Measurements from ENCODE around the gene CSTF3.

Gene CSTF3

DNA sequence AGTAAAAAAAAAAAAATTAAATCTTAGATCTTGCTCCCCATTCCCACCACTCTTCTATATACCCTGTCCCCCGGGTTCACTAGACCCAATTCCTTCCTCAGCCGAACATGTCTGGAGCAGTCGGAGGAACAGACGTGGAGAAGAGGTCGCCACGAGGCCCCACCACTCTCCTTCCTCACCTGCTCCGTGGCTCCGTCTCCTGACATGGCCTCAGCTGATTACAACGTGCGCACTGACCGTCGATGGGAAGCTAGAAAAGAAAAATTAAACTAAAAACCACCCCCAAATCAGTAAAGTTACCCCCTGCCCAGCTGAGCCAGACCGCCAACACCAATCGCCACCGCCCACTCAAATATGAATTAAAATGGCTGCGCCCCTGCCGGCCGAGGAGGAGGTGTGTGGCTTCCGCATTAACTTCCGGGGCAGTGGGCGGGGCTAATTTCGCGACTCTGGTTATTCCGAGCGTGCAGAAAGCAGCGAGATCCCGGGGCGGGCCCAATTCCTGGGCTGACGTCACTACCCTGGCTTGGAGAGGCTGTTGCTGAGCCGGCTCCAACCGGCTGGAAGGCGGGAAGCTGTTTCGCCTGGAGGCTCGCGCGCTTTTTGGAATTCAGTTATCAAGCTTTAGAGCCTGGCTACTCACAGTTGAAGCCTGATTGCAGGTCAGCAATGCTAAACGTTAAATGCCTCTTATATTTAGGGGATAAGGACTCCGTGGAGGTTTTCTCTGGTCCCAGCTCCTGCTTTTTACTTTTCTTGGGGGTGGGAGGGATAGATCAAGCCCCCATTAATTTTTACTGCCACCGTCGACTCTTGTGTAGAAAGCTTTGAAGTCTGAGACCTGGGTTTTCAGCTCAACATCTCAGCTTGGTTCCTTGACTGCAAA lies at the start of gene CSTF3:
Gene CSTF3, minus strand, starts transcription at position 361 of the 886 bp plus-strand sequence. Its CDS starts 155 bp downstream, at position 206.
- TF ChIP-seq, protein P1, sequence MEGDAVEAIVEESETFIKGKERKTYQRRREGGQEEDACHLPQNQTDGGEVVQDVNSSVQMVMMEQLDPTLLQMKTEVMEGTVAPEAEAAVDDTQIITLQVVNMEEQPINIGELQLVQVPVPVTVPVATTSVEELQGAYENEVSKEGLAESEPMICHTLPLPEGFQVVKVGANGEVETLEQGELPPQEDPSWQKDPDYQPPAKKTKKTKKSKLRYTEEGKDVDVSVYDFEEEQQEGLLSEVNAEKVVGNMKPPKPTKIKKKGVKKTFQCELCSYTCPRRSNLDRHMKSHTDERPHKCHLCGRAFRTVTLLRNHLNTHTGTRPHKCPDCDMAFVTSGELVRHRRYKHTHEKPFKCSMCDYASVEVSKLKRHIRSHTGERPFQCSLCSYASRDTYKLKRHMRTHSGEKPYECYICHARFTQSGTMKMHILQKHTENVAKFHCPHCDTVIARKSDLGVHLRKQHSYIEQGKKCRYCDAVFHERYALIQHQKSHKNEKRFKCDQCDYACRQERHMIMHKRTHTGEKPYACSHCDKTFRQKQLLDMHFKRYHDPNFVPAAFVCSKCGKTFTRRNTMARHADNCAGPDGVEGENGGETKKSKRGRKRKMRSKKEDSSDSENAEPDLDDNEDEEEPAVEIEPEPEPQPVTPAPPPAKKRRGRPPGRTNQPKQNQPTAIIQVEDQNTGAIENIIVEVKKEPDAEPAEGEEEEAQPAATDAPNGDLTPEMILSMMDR (IDR thresholded peaks at IDR 0.05; ENCODE audit: low read depth, low read length): peak; percentile 23
- peak; percentile 95 for DNase-seq (ENCODE audit: extremely low read depth, low read depth)

DNA sequence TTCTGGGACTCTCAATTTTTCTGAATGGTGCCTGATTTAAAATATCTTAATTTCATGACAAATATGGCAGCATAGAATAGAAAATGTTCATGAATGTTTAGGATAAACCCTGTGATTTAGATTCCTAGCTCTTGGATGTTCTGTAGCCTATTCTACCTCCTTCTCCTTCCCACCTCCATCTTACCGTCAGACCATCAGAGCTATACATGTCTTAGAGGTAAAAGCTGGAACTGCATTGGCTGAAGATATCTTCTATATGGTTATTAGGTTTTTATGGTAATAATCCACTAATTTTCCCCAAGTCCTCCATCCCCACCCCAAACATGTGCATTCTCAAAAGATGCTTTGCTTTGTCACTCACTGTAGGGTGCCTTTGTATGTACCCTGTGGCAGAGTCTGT lies 46.9 kb upstream of the CSTF3 start:
- DNase-seq (ENCODE audit: extremely low read depth, low read depth): no peak
- TF ChIP-seq, protein P1 (IDR thresholded peaks at IDR 0.05; ENCODE audit: low read depth, low read length): no peak

DNA sequence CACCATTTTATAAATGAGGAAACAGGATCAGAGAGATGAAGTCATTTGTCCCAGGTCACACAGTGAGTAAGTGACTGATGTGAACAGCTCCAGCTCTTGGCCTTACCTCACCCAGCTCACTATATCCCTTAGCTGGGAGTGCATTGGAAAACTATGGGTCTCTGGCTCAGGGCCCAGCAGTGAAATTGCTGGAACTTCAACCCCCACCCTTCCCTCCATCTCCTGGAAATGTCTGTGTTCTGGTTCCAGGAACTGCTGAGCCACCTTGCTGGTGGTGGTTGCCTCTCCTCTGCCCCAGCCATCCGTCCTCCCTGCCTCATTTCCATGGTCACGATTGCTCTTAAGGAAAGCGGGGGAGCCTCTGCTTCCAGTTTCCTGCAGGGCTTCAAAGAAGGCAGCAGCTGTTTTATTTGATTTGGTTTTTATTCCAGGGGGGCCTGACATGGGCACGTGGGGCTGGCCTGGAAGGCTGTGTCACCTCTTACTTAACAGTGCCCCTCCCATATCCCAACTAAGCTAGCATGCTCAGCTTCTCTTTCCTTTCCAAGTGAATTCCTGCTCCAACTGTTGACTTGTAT lies 46.2 kb upstream of the CSTF3 start:
- TF ChIP-seq, protein P1 (IDR thresholded peaks at IDR 0.05; ENCODE audit: low read depth, low read length): no peak
- DNase-seq (ENCODE audit: extremely low read depth, low read depth): no peak

DNA sequence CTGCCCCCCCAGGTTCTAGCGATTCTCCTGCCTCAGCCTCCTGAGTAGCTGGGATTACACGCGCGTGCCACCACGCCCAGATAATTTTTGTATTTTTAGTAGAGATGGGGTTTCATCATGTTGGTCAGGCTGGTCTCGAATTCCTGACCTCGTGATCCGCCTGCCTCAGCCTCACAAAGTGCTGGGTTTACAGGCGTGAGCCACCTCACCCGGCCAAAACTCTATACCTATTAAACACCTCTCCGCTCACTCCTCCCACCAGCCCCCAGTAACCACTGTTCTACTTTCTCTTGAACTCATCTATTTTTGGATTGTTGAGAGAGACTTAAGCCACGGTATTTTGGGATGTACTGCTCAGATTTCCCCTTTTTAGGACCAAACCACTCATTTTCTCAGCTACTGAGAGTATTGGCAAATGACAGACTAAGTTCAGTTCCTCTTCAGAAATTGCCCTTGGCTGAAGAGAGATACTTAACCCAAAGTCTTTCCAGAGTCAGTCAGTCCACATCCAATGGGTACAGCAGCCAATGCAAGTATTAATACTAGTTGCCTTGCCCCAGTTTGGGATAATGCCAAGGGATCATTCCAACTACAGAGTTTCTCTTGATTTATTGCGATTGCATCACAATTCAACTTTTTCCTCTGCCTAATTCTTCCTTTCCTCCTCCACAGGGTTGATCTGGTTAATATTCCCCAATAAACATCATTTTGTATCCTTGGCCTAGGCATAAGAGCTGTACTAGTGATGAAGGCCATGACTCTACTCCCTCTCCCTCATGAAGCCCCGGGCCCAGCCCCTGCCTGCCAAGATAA lies 36.8 kb upstream of the CSTF3 start:
- no peak for DNase-seq (ENCODE audit: extremely low read depth, low read depth)
- TF ChIP-seq, protein P1 (IDR thresholded peaks at IDR 0.05; ENCODE audit: low read depth, low read length): no peak

DNA sequence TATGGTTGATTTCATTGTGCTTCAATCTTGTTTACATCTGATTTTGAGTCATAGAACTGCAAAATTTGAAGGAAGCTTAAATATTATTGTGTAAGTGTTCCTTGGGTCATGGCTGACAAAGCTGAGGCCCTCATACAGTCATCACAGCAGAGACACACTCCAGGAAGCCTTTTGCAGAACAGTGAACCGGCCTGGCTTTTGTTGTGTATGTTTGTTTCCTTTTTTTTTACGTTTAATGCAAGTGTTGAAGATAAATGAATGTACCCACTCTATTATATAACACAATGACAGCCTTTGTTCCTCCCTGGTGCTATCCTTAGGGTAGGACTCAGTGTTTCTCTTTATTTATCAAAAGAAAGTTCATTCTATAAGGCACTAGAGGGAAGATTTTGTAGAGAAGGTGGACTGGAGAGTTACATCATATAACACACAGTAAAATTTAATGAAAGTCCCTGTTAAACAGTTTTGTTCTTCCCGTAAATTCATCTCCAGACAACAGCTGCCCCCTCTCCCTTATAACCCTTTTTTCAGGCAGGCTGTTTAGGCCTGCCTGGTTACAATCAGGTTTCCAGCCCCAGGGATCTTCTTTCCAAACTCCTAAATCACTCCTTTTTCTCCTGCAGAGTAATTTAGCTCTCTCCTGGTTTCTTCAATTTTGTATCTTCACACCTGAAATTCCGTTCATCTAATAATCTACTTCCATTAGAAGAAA lies 34.3 kb upstream of the CSTF3 start:
- TF ChIP-seq, protein P1 (IDR thresholded peaks at IDR 0.05; ENCODE audit: low read depth, low read length): no peak
- DNase-seq (ENCODE audit: extremely low read depth, low read depth): no peak

DNA sequence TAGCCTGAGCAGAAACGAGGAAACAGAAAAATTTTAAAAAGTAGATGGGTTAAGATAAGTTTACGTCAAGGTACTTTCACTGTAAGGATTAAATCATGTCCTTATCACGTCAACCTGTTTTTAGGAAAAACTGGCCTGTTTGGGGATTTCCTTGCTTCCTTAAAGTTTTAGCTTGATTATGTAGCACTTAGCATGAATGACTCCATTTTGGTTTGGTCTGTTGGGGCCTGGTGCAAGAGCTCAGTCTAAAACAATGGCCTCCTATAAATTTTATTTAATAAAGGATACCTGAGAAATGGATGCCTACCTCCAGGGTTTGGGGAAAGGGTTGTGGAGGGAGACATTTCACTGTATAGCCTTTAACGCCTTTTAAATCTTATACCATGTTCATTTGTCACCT lies 33.2 kb upstream of the CSTF3 start:
- no peak for DNase-seq (ENCODE audit: extremely low read depth, low read depth)
- TF ChIP-seq, protein P1 (IDR thresholded peaks at IDR 0.05; ENCODE audit: low read depth, low read length): no peak

All from AG09319 (cell line).